Measurements from ENCODE around the gene AHCYL1.
"Not testable (repeated sequence)": the region's sequence is repeated elsewhere in the genome, so short reads cannot be mapped to it uniquely, and the experiment has no call there.

AHCYL1 gene

DNA sequence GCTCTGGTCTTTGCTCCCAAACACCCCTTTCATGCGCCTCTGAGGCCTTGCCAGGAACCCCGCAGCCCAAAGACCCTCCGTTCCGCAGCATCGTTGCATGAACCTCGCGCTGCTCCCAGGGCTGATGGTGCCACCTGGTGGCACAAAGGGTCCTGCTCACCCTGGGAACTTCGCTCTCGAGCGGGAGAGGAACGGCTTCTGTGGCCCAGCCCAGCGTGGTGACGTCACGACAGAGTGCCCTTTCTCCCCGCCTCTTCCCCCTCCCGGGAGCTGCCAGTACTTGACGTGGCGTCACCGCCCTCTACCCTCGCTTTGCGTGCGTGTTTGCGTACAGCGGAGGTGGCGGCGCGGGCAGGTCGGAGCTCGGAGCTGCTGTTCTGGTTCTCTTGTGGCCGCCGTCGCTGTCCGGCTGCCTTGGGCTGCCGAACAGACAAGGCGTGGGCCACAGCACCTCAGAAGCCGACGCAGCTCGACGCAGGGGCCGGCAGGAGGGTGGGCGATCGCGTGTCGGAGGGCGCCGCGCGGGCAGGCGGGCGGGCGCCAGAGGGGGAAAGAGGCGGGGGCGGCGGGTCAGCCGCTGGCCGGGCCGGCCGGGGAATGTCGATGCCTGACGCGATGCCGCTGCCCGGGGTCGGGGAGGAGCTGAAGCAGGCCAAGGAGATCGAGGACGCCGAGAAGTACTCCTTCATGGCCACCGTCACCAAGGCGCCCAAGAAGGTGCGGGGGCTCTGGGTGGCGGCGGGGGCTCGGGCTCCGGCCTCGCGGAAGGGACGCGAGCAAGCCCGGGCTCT is at the start of gene AHCYL1:
Gene AHCYL1 (plus strand): TSS at position 310 of the 791 bp plus-strand sequence. CDS start 288 bp downstream, at position 598.
- Mint-ChIP-seq H3K9me3 (no peaks in the 10 kb centered on the region), H3K4me3 (peak within 1 kb of the TSS; percentile 93), H3K4me1 (peaks cover 40% of the 10 kb centered on the region), H3K36me3 (peaks cover 1% of the 10 kb centered on the region), H3K27ac (peak within 1 kb of the TSS; percentile 99)
- DNase-seq (ENCODE audit: low spot score in 2 of 2) (peak; percentile 95 to 98), ATAC-seq (peak; percentile 98)

DNA sequence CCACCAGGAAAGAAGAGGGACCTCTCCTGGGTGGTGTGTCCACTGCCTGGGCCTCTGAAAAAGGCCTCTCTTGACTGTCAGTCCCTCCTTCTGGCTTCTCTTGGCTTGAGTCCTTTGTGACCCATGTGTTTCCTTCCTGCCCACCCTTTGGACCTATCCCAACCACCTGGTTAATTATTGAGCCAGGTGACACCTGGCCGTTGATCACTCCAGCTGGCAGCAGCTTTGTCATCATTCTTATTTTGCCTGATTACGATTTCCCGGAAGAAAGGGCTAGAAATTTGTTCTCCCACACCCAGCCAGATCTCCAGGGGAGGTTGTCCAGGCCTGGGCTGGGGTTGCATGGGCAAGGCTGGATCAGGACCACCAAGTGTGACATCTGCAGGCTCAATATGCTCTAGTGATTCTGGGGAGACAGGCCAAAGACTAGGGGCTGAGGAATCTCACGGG is 49.1 kb upstream of the AHCYL1 start:
- Mint-ChIP-seq H3K27ac (no peak overlapping the region), H3K4me1 (peaks cover 16% of the 10 kb centered on the region), H3K9me3 (peaks cover 12% of the 10 kb centered on the region), H3K36me3 (peaks cover 50% of the 10 kb centered on the region), H3K4me3 (no peak overlapping the region)
- DNase-seq (ENCODE audit: low spot score in 2 of 2): no peak
- ATAC-seq: no peak

DNA sequence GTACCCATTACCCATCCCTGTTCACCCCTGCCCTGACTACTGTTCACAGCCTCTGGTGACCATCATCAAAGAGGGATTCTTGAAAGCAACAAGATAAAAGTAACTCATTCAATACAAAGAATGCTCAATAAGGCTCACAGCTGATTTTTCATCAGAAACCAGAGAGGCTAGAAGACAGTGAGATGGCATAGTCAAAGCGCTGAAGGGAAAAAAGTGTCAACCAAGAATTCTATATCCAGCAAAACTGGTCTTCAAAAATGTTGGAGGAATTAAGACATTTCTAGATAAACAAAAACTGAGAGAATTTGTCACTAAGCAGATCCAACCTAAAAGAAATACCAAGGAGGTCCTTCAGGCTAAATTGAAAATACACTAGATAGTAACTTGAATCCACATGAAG is 46.8 kb upstream of the AHCYL1 start:
- Mint-ChIP-seq H3K9me3 (peaks cover 12% of the 10 kb centered on the region), H3K36me3 (peaks cover 28% of the 10 kb centered on the region), H3K4me1 (peaks cover 16% of the 10 kb centered on the region), H3K27ac (no peak overlapping the region), H3K4me3 (no peak overlapping the region)
- DNase-seq (ENCODE audit: low spot score in 2 of 2): no peak
- ATAC-seq: no peak

DNA sequence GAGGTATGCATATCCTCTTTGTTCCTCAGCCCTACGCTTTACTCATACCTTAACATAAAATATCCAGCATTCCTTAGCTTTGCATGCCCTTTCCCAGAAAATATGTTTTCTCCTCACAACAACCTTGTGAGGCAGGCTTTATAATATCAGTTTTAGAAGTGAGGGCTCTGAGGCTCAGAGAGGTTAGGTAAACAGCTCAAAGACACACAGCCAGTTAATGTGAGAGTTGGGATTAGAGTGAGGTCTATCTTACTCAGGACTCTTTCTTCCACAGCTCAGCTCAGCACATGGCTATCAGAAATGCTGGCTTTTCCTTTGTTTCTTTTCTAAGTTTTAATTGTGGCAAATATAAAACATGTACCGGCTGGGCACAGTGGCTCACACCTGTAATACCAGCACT is 46.0 kb upstream of the AHCYL1 start:
- ATAC-seq (no peak), DNase-seq (ENCODE audit: low spot score in 2 of 2) (no peak)
- peaks cover 11% of the 10 kb centered on the region for H3K4me1 Mint-ChIP-seq
- H3K9me3 Mint-ChIP-seq: peaks cover 12% of the 10 kb centered on the region
- no peak overlapping the region for H3K27ac Mint-ChIP-seq
- H3K4me3 Mint-ChIP-seq: no peak overlapping the region
- peaks cover 20% of the 10 kb centered on the region for H3K36me3 Mint-ChIP-seq

DNA sequence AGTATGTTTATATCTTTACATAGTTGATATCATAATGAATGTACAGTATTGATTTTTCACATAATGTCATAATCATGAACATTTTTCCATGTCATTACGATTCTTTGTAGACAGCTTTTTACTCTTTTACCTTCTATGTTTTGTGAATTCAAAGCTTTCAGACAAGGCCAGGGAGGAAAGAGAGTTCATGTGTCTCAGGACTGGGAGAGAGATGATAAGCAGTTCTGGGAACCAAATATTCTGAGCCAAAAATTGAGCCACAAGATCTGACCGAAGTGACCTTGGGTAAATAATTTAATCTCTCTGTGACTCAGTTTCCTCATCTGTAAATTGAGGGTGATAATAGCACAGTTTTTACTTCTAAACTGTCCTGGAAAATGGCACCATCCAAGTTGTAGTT is 42.1 kb upstream of the AHCYL1 start:
- Mint-ChIP-seq H3K4me1 (peaks cover 6% of the 10 kb centered on the region), H3K27ac (no peak overlapping the region), H3K4me3 (no peak overlapping the region), H3K36me3 (no peaks in the 10 kb centered on the region), H3K9me3 (peaks cover 8% of the 10 kb centered on the region)
- ATAC-seq: no peak
- DNase-seq (ENCODE audit: low spot score in 2 of 2): no peak

DNA sequence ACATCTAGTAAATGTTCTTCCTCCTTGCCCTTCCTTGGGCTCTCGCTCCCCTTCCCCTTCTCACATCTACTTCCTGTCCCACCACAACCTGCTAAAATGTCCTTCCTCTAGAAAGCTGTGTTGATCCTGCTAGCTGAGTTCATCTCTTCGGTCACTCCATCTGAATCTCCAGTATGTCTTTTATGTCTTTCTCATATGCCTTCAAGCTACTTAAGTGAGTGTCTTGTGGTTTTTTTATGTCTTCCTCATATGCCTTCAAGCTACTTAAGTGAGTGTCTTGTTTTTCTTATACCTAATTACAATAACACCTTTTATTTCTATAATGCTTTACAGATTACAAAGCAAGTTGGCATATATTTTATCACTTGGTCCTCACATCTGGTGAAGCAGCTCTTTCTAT is 40.0 kb upstream of the AHCYL1 start:
- DNase-seq (ENCODE audit: low spot score in 2 of 2) (peak in 1 of 2 donors; percentile 28), ATAC-seq (no peak)
- Mint-ChIP-seq H3K36me3 (no peaks in the 10 kb centered on the region), H3K9me3 (peaks cover under 1% of the 10 kb centered on the region), H3K27ac (no peak overlapping the region), H3K4me3 (no peak overlapping the region), H3K4me1 (peaks cover 13% of the 10 kb centered on the region)

DNA sequence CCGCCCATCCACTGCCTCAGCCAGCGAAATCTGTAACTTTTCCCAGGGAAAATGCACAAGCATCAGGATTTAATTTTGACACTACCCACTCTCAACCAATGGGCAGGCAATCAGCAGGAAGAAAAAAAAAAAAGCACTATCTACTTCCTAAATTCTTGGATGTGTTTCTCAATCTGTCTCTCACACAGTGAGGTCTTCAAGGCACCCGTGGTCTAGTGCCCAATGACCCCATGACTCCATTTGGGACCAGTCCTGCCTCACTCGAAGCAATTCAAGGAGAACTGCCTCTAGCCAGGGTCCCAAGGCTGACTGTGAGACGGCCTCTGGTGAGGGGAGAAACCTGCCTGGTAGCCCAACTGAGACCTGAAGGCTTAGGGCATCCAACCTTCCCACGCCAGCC is 38.1 kb upstream of the AHCYL1 start:
- no peak for ATAC-seq
- H3K36me3 Mint-ChIP-seq: no peaks in the 10 kb centered on the region
- DNase-seq (ENCODE audit: low spot score in 2 of 2): peak in 1 of 2 donors; percentile 44
- H3K4me1 Mint-ChIP-seq: peaks cover 13% of the 10 kb centered on the region
- H3K9me3 Mint-ChIP-seq: no peaks in the 10 kb centered on the region
- H3K4me3 Mint-ChIP-seq: no peak overlapping the region
- no peak overlapping the region for H3K27ac Mint-ChIP-seq

DNA sequence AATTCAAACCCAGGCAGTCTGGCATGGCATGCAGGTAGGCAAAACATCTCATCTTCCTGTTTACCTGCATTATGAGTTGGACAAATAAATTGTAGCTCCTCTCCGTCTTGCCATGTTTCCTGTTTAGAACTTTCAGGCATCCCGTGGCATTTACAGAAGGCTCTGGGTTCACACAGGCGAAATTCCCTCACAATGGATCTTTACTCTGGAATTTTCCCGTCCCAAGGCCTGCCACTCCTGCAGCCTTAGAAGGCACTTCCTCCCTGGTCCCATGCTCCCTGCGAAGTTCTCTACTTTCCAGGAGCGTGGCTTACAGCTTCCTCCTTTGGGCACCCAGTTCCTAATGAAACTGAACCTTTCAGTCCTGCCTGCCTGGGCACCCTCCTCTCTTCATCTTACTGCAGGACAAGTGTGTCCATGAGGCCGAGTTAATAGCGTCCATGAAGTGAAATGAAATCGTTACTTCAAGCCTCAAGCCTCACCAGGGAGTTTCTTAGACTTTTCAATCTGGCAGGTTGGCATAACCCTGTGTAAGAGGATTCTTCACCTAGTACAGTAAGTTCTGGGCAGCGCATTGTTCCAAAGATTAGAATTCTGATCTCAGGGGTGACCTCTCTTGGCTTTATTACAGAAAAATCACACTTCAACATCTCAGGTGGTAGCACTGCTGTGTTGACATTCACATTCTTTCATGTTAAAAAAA is 36.8 kb upstream of the AHCYL1 start:
- Mint-ChIP-seq H3K36me3 (no peaks in the 10 kb centered on the region), H3K27ac (no peak overlapping the region), H3K4me1 (peaks cover 13% of the 10 kb centered on the region), H3K9me3 (no peaks in the 10 kb centered on the region), H3K4me3 (no peak overlapping the region)
- ATAC-seq (no peak), DNase-seq (ENCODE audit: low spot score in 2 of 2) (peak in 1 of 2 donors; percentile 35)

DNA sequence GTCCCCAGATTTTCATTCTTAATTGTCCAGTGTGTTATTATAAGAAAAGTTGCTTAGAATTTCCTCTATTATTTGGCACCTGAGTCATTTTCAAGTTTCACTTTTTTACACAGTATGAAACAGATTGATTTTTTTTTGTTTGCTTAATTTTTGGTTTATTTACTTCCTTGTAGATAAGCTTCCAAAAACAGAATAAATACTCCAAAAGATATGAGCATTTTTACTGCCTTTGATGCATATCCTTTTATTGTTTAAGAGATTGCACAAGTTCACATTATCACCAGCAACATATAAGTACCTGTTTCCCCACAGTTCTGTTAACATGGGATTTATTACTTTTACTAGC is 36.3 kb upstream of the AHCYL1 start:
- no peak overlapping the region for H3K4me3 Mint-ChIP-seq
- no peaks in the 10 kb centered on the region for H3K36me3 Mint-ChIP-seq
- ATAC-seq: no peak
- H3K27ac Mint-ChIP-seq: no peak overlapping the region
- no peaks in the 10 kb centered on the region for H3K9me3 Mint-ChIP-seq
- H3K4me1 Mint-ChIP-seq: peaks cover 13% of the 10 kb centered on the region
- no peak for DNase-seq (ENCODE audit: low spot score in 2 of 2)

DNA sequence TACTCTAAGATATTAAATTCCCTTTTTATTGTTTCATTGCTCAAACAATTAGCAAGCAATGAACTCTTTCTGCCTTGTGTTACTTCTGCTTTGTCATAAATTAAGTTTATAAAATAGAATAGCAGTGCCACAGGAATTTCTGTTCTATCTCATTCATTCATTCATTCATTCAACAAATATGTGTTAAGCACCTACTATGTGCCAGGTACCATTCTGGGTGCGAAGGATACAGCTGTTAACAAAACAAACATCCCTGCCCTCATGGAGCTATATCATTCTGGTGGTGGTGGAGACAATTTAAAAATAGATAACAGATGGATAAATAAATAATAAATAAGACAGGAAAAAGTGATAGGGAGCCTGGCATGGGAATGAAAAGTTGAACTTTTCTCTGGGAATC is 34.5 kb upstream of the AHCYL1 start:
- no peak for DNase-seq (ENCODE audit: low spot score in 2 of 2)
- H3K4me3 Mint-ChIP-seq: no peak overlapping the region
- H3K4me1 Mint-ChIP-seq: peaks cover 7% of the 10 kb centered on the region
- no peak for ATAC-seq
- no peaks in the 10 kb centered on the region for H3K9me3 Mint-ChIP-seq
- H3K27ac Mint-ChIP-seq: no peak overlapping the region
- no peaks in the 10 kb centered on the region for H3K36me3 Mint-ChIP-seq

DNA sequence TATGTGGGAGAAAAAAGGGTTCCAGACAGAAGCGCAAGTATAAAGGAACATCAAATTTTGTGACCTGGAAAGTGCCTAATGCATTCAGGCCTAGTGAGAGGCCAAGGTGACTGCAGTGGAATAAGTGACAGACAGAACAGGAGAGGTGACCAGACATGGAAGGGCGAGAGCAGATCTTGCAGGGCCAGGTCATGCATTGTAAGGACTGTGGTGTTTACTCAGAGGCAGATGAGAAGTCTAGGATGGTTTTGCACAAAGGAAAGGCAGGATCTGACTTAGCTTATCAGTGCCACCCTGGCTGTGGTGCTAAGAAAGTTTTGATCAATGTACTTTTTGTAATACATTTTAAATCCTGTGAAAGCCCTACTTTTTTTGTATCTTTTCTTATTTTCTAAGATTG is 34.1 kb upstream of the AHCYL1 start:
- Mint-ChIP-seq H3K4me1 (peaks cover 7% of the 10 kb centered on the region), H3K9me3 (no peaks in the 10 kb centered on the region), H3K36me3 (no peaks in the 10 kb centered on the region), H3K4me3 (no peak overlapping the region), H3K27ac (no peak overlapping the region)
- peak in 1 of 2 donors; percentile 37 for DNase-seq (ENCODE audit: low spot score in 2 of 2)
- no peak for ATAC-seq

DNA sequence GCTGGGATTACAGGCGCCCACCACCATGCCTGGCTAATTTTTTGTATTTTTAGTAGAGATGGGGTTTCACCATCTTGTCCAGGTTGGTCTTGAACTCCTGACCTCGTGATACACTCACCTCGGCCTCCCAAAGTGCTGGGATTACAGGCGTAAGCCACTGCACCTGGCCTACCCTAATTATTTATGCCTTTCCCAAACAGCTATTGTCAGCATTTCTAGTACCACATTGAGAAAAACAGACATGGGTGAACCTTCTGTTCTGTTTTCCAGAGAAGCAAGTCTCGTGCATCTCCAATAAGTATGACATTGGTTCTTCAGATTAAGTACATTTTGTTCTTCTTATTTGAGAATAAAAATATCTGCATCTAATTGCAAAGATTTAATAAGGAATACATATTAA is 33.1 kb upstream of the AHCYL1 start:
- not testable (repeated sequence) for H3K27ac Mint-ChIP-seq; DNase-seq (ENCODE audit: low spot score in 2 of 2); H3K9me3 Mint-ChIP-seq; ATAC-seq; H3K36me3 Mint-ChIP-seq; H3K4me1 Mint-ChIP-seq; H3K4me3 Mint-ChIP-seq

DNA sequence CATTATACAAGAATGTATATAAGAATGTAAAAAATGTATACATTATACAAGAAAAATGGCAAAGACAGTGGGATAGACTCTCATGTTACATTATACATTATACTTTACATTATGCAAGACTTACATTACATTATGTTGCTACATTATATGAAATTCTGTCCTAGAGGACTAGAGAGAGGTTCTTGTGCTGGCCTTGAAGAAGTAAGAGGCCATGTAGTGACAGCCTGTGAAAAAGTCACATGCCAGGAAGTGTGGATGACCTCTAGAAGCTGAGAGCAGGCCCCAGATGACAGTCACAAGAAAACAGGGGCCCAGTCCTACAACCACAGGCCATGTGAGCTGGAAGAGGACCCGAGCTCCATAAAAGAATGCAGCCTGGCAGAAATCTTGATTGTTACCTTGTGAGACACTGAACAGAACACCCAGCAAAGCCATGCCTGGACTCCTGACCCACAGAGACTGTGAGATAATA is 30.5 kb upstream of the AHCYL1 start:
- Mint-ChIP-seq H3K27ac (no peak overlapping the region), H3K4me1 (no peaks in the 10 kb centered on the region), H3K4me3 (no peak overlapping the region), H3K36me3 (no peaks in the 10 kb centered on the region), H3K9me3 (no peaks in the 10 kb centered on the region)
- ATAC-seq (no peak), DNase-seq (ENCODE audit: low spot score in 2 of 2) (no peak)

DNA sequence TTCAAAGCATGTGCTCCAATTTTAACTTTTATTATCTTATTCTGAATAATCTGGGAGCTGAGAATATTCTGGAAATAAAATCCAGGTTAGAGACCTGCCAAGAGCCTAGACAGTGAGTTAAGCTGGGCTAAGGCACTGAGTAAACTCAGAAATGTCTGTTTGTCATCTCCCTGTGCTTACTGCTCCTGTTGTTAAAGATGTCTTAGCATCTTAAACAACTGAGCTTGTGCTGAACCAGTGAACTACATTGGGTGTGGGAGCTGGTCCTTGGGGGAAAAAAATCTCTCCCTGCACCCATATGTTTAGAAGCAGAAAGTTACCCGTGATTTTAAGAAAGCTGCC is 25.0 kb upstream of the AHCYL1 start:
- H3K36me3 Mint-ChIP-seq: no peaks in the 10 kb centered on the region
- no peak overlapping the region for H3K27ac Mint-ChIP-seq
- no peak for ATAC-seq
- DNase-seq (ENCODE audit: low spot score in 2 of 2): no peak
- no peaks in the 10 kb centered on the region for H3K4me1 Mint-ChIP-seq
- no peaks in the 10 kb centered on the region for H3K9me3 Mint-ChIP-seq
- no peak overlapping the region for H3K4me3 Mint-ChIP-seq

DNA sequence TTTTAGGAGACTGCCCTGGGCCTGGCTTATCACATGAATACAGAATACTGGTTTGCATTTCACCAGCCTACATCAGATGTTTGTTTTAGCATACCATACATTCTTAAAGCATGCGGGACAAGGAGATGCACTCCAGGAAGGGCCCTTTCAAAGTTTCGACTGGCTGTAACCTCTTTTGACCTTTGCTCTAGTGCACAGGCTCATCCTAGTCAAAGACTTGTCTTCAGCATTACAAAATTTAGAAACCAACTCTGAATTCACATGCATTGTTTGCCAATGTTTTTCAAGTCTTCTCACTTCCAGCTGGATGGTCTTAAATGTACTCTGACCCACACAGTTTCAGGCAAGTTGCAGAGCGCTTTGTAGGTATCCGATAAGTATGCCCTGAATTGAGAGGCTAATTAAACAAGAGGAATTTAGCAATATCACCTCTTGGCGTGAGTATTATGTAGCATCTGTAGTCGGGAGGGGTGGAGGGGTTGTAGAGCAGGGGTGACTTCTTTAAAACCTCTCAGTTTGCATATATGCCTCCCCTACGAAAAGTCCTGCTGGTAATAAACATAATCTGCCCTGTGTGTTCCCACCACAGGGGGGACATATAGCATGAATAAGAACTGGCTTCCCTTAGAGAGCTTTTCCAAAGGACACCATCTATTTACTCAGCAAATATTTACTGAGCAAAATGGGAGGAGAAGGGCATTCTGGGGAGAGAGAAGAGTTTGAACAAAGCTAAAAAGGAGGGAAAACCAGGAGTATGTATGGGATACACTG is 24.4 kb upstream of the AHCYL1 start:
- Mint-ChIP-seq H3K9me3 (no peaks in the 10 kb centered on the region), H3K4me1 (no peaks in the 10 kb centered on the region), H3K4me3 (no peak overlapping the region), H3K27ac (no peak overlapping the region), H3K36me3 (no peaks in the 10 kb centered on the region)
- ATAC-seq (no peak), DNase-seq (ENCODE audit: low spot score in 2 of 2) (no peak)

All from stimulated activated effector memory CD8-positive, alpha-beta T cell treated with anti-CD3 and anti-CD28 coated beads, Interleukin-12 subunit alpha, Interleukin-12 subunit beta, amount 100 ng/mL, for 72 hours (primary cell).